HepG2 (cell line): ENCODE data around the gene OR2F2. TPM values are rescaled to one million over a fixed set of nuclear protein-coding genes. Genes with fewer than 3 reads are reported as not detected.

Experiments
- ATAC-seq: fragments of 200-7000 bp; cut with Tn5 transposase; 3 replicates; pipeline ENCODE4 v1.9.1; 2020; ENCODE audit warnings: mild to moderate bottlenecking, moderate library complexity
- BruUV-seq: library from RNA; stranded (reverse); fragments of 400-500 nt; replicated peaks from 2 replicates; lab custom pipeline; 2021; lab: Mats Ljungman, UMichigan
- CTCF ChIA-PET: fragments of 300-600 bp; formaldehyde crosslinking; extraction: SDS; loops from one replicate; lab custom pipeline; 2021; ENCODE audit warnings: low total read pairs, inconsistent platforms, low intra/inter-chr PET ratio; lab: Yijun Ruan, JAX
- POLR2A ChIA-PET: fragments of 350-600 bp; sonication (Branson Sonifier 250); formaldehyde crosslinking; loops from one replicate; lab custom pipeline; 2020; ENCODE audit warnings: antibody characterized with exemption, inconsistent platforms; lab: Yijun Ruan, JAX
- DNase-seq: peaks from one replicate; pipeline ENCODE4 v3.0.0-alpha.2; 2015; ENCODE audit warnings: low spot score
- FAIRE-seq: peaks from 3 replicates; lab custom pipeline; 2011; peaks lifted over from hg19 to GRCh38; lab: Jason Lieb, UNC
- H2AFZ ChIP-seq: one replicate; pipeline ENCODE4 v1.6.1; 2011; ENCODE audit warnings: low read length, inconsistent platforms
- H3K27ac ChIP-seq: fragments of 300-600 bp; 3 replicates; pipeline ENCODE4 v1.8.0; 2011; ENCODE audit warnings: mixed run types, mild to moderate bottlenecking, mixed read lengths, low read length, inconsistent platforms; ENCODE audit not compliant: insufficient read depth; ENCODE audit errors: extremely low read length
- H3K27me3 ChIP-seq, 2 experiments: fragments of 200-600 bp in 1 of 2; 2 replicates in 1 of 2; 3 replicates in 1 of 2; pipeline versions ENCODE4 v1.6.0 to v1.8.0; 2011; ENCODE audit warnings: low read length in 2 of 2, mild to moderate bottlenecking in 2 of 2, moderate library complexity in 2 of 2, inconsistent platforms in 1 of 2; ENCODE audit not compliant: insufficient read depth in 2 of 2, control insufficient read depth in 1 of 2
- H3K36me3 ChIP-seq, 2 experiments: fragments of 200-600 bp in 1 of 2; replicated peaks in 1 of 2; 2 replicates in 1 of 2; 3 replicates in 1 of 2; pipeline versions ENCODE4 v1.5.1 to v1.8.0; 2011; ENCODE audit warnings: low read length in 2 of 2, inconsistent platforms in 1 of 2; ENCODE audit not compliant: insufficient read depth in 2 of 2, control insufficient read depth in 1 of 2
- H3K4me1 ChIP-seq: 2 replicates; pipeline ENCODE4 v1.5.1; 2012; ENCODE audit warnings: low read length, inconsistent platforms; ENCODE audit not compliant: insufficient read depth
- H3K4me2 ChIP-seq: 2 replicates; pipeline ENCODE4 v1.6.0; 2011; ENCODE audit warnings: low read depth, low read length, inconsistent platforms
- H3K4me3 ChIP-seq, 3 experiments: fragments of 200-600 bp in 1 of 3; sonication (generic), shearing (Covaris generic) in 1 of 3; replicated peaks in 1 of 3; 2 replicates each; pipeline ENCODE4 v1.5.1; 2011 to 2016; ENCODE audit warnings: low read length in 3 of 3, inconsistent platforms in 2 of 3, low read depth in 2 of 3, mild to moderate bottlenecking in 2 of 3, control low read depth in 1 of 3, mixed read lengths in 1 of 3; ENCODE audit not compliant: insufficient read depth in 1 of 3
- H3K79me2 ChIP-seq: one replicate; pipeline ENCODE4 v1.6.1; 2011; ENCODE audit warnings: low read length, inconsistent platforms; ENCODE audit not compliant: insufficient read depth
- H3K9ac ChIP-seq: 2 replicates; pipeline ENCODE4 v1.6.0; 2011; ENCODE audit warnings: mild to moderate bottlenecking, low read depth, low read length, inconsistent platforms; ENCODE audit not compliant: insufficient read depth
- H3K9me3 ChIP-seq: 2 replicates; pipeline ENCODE4 v1.5.1; 2012; ENCODE audit warnings: mild to moderate bottlenecking, low read length
- H4K20me1 ChIP-seq: 2 replicates; pipeline ENCODE4 v1.6.0; 2011; ENCODE audit warnings: inconsistent platforms, mild to moderate bottlenecking, low read length, moderate library complexity; ENCODE audit not compliant: insufficient read depth
- AGO2 ChIP-seq: fragments of 200-400 bp; formaldehyde crosslinking; optimal IDR thresholded peaks from 2 replicates; pipeline ENCODE3; 2017; ENCODE audit warnings: mild to moderate bottlenecking, low read depth, low read length, moderate library complexity
- CHD4 ChIP-seq: fragments of 200-600 bp; sonication (generic); IDR thresholded peaks from 2 replicates; pipeline ENCODE4 v1.7.0; 2017; ENCODE audit warnings: mild to moderate bottlenecking, low read length, borderline replicate concordance
- FOXJ3 ChIP-seq: sonication (generic); formaldehyde crosslinking; IDR thresholded peaks from 2 replicates; pipeline ENCODE4 v1.4.0; 2020; ENCODE audit warnings: missing genetic modification reagents, mild to moderate bottlenecking, borderline replicate concordance
- GFI1 ChIP-seq: sonication (generic); formaldehyde crosslinking; IDR thresholded peaks from 2 replicates; pipeline ENCODE4 v1.5.0; 2020; ENCODE audit warnings: missing genetic modification reagents, mild to moderate bottlenecking, borderline replicate concordance
- HNF4A ChIP-seq: sonication (generic); formaldehyde crosslinking; IDR thresholded peaks from 2 replicates; pipeline ENCODE4 v1.4.0; 2020; ENCODE audit warnings: missing genetic modification reagents
- ISX ChIP-seq: sonication (generic); formaldehyde crosslinking; conservative IDR thresholded peaks from 2 replicates; pipeline ENCODE4 v1.5.0; 2020; ENCODE audit warnings: missing genetic modification reagents
- MAFG ChIP-seq: sonication (generic); formaldehyde crosslinking; IDR thresholded peaks from 2 replicates; pipeline ENCODE4 v1.5.1; 2020; ENCODE audit warnings: mild to moderate bottlenecking, missing genetic modification reagents
- NFYB ChIP-seq: sonication (generic); formaldehyde crosslinking; IDR thresholded peaks from 2 replicates; pipeline ENCODE4 v1.4.0; 2020; ENCODE audit warnings: missing genetic modification reagents
- RXRA ChIP-seq: sonication (generic); formaldehyde crosslinking; IDR thresholded peaks from 2 replicates; pipeline ENCODE4 v1.5.1; 2020; ENCODE audit warnings: missing genetic modification reagents
- SIN3A ChIP-seq: IDR thresholded peaks from 2 replicates; pipeline ENCODE4 v1.6.1; 2011; ENCODE audit warnings: low read depth, mild to moderate bottlenecking, control low read depth, low read length, borderline replicate concordance
- ZFP37 ChIP-seq: sonication (generic); formaldehyde crosslinking; IDR thresholded peaks from 2 replicates; pipeline ENCODE4 v1.4.0; 2020; ENCODE audit warnings: missing genetic modification reagents, borderline replicate concordance
- ZNF232 ChIP-seq: sonication (generic); formaldehyde crosslinking; IDR thresholded peaks from 2 replicates; pipeline ENCODE4 v1.4.0; 2020; ENCODE audit warnings: missing genetic modification reagents, borderline replicate concordance
- ZNF274 ChIP-seq: sonication (generic); formaldehyde crosslinking; IDR thresholded peaks from 2 replicates; pipeline ENCODE4 v1.5.1; 2020; ENCODE audit warnings: mild to moderate bottlenecking, missing genetic modification reagents
- ZNF317 ChIP-seq: sonication (generic); formaldehyde crosslinking; IDR thresholded peaks from 2 replicates; pipeline ENCODE4 v1.5.0; 2020; ENCODE audit warnings: mild to moderate bottlenecking, missing genetic modification reagents
- ZNF567 ChIP-seq: sonication (generic); formaldehyde crosslinking; IDR thresholded peaks from 2 replicates; pipeline ENCODE4 v1.8.1; 2023; ENCODE audit warnings: mild to moderate bottlenecking, missing genetic modification reagents, borderline replicate concordance
- ZNF644 ChIP-seq: IDR thresholded peaks from 2 replicates; pipeline ENCODE4 v1.6.1; 2016; ENCODE audit warnings: low read depth
- ZNF773 ChIP-seq: sonication (generic); formaldehyde crosslinking; IDR thresholded peaks from 2 replicates; pipeline ENCODE4 v1.4.0; 2020; ENCODE audit warnings: missing genetic modification reagents, borderline replicate concordance
- ZNF780A ChIP-seq: sonication (generic); formaldehyde crosslinking; IDR thresholded peaks from 2 replicates; pipeline ENCODE4 v1.8.0; 2022; ENCODE audit warnings: mild to moderate bottlenecking, missing genetic modification reagents, moderate library complexity
- ZNF878 ChIP-seq: sonication (generic); formaldehyde crosslinking; IDR thresholded peaks from 2 replicates; pipeline ENCODE4 v1.8.1; 2023; ENCODE audit warnings: mild to moderate bottlenecking, missing genetic modification reagents, moderate library complexity
- WGBS: methylation state at CpG from one replicate; pipeline ENCODE4 v1.1.6; 2017; ENCODE audit warnings: low lambda C conversion rate; 5-methylcytosine and 5-hydroxymethylcytosine counted together
- in situ Hi-C: cut with HindIII; loops from 2 replicates; pipeline ENCODE4 v1.10.0; 2017; ENCODE audit warnings: low pct_unique_long_range_greater_than_20kb; ENCODE audit not compliant: extremely low pct_ligation_motif_present
- intact Hi-C: fragments of 100-400 bp; cut with micrococcal nuclease; formaldehyde crosslinking; loops from one replicate; pipeline ENCODE4 v1.10.0; 2022; ENCODE audit not compliant: unreplicated experiment
- polyA plus RNA-seq, 8 experiments: library from polyadenylated mRNA; depleted of rRNA in 3 of 8; stranded (reverse) in 7 of 8; unstranded in 1 of 8; fragments of >200 nt; fragmentation: Illumina TruSeq in 4 of 8; extraction: Trizol in 4 of 8; gene quantifications; 2 replicates each; pipeline versions ENCODE4 v1.2.1 to v1.2.3, GENCODE V29; 2011 to 2016; ENCODE audit warnings: low read depth in 4 of 8, missing spikeins in 1 of 8, mixed read lengths in 1 of 8; ENCODE audit not compliant: insufficient read depth in 1 of 8
- total RNA-seq, 5 experiments: library from RNA; depleted of rRNA; stranded (reverse); fragments of >200 nt; fragmentation: Illumina TruSeq; extraction: Trizol; gene quantifications; 2 replicates each; pipeline ENCODE4 v1.2.3, GENCODE V29; 2016; ENCODE audit warnings: low read depth in 1 of 5
- TF ChIP-seq, protein P1 (sequence below): sonication (generic); formaldehyde crosslinking; IDR thresholded peaks from 2 replicates; pipeline ENCODE4 v1.8.0; 2022; ENCODE audit warnings: mild to moderate bottlenecking, missing genetic modification reagents, borderline replicate concordance

The OR2F2 gene
- total and polyA plus RNA-seq, 2 of the 13 experiments (the other 11 are each of a cell fraction or from before 2014, with no cell fraction given): 0.13 TPM; not detected in 1

DNA sequence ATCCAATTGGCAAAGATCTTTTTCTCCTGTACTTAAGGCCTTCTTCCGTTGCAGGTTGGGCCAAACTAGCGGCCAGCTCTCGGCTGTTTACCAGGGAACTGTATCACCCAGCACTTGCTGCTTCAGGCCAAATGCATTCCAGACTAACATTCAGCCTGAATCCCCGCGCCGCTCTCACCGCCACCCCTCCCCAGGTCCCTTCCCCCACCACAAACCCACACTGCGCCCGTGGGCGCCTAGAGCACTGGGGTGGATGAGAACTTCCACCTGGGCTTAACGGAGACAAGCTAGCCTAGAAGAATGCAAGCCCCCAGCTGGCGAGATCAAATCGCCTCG, 33.7 kb upstream of the OR2F2 start (continued):
- TF ChIP-seq ZNF274 (CRISPR knock-in tag) (0 out of 2 replicates have a peak, but pooled peaks have one; percentile 23), CHD4 (0 out of 2 replicates have a peak, but pooled peaks have one; percentile 18), ZNF567 (no peak), ZNF780A (CRISPR knock-in tag) (0 out of 2 replicates have a peak, but pooled peaks have one; percentile 49), SIN3A (peak; percentile 33; the same call in 1 of the 2 replicates)

DNA sequence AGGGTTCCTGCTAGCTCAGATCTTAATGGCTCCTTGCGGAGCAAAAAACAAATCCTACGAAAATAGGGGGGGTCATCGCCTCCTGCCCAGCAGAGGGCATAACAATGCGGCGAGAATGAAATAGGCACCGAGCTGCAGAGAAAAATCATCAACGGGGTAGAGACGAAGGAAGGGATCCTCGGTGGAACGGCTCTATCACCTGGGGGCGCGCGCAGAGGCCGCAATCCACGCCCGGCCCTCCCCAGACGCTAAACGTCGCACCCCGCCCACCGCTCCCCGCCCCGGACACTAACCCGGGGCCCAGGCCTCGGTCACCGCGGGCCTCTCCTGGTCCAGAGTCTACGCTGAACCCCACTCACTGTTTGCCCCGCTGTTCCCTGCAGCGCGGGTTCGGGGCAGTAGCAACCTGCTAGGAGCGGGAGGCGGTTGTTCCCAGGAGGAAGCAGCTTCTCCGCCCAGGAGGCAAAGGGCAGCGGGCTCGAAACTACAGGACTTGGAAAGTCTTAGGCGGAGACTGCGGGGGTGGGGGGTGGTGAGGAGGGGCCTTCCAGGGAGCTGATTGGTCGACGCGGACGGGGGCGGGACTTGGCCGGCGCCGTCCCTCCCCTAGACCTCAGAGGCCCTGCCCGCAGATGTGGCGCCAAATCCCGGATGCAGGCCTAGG, 33.2 kb upstream of the OR2F2 start, which contains the start of gene TCAF1:
TSS of gene TCAF1 (minus strand) at position 509 of the 664 bp plus-strand sequence. CDS start 25,568 bp downstream, outside the sequence.
- ChIA-PET CTCF (interaction anchor here (1.2 kb wide), 1 partner anchor 125 kb away, joined by 4 read pairs; no protein-coding TSS in a partner anchor), POLR2A (interaction anchor here (0.9 to 9.4 kb wide), 16 partner anchors 9 to 131 kb away, joined by 3 to 174 read pairs (median 5); no protein-coding TSS in a partner anchor)
- WGBS: 0% methylated on average over 17 of the region's 50 CpGs
- H3K27ac ChIP-seq: peak within 1 kb of the TSS; percentile 99
- BruUV-seq: no TSS peak
- 0 out of 2 replicates have a peak, but pooled peaks cover 4% of the 10 kb centered on the region for H4K20me1 ChIP-seq
- peak; percentile 85 for ATAC-seq
- in situ Hi-C loops (loop anchor here (25.0 kb wide), 1 partner anchor 514 kb away; the partner anchor contains the start of gene ZYX), intact Hi-C loops (loop anchor here (1.0 to 5.0 kb wide), 3 partner anchors 57 to 111 kb away; no protein-coding TSS in a partner anchor)
- FAIRE-seq: peak; percentile 79
- H3K36me3 ChIP-seq: peaks cover 0 to 3% of the 10 kb centered on the region in 2 experiments; a peak in 1 of 5 replicates
- H3K4me1 ChIP-seq: peaks cover 64% of the 10 kb centered on the region
- peak within 1 kb of the TSS; percentile 80 to 97 (median 90) for H3K4me3 ChIP-seq
- H3K9ac ChIP-seq: peak within 1 kb of the TSS; percentile 95
- H3K79me2 ChIP-seq: peaks cover 47% of the 10 kb centered on the region
- H2AFZ ChIP-seq: no peak within 1 kb of the TSS
- H3K27me3 ChIP-seq: no peaks in the 10 kb centered on the region; a peak in 1 of 5 replicates
- no peaks in the 10 kb centered on the region for H3K9me3 ChIP-seq
- H3K4me2 ChIP-seq: peak within 1 kb of the TSS; percentile 89
- DNase-seq: peak; percentile 96
- TF ChIP-seq ZNF232 (CRISPR knock-in tag): peak; percentile 60; the same call in 1 of the 2 replicates
- no peak for TF ChIP-seq MAFG
- peak; percentile 51; the same call in 1 of the 2 replicates for TF ChIP-seq ZFP37
- no peak for TF ChIP-seq ZNF773
- TF ChIP-seq GFI1 (CRISPR knock-in tag): peak; percentile 75
- TF ChIP-seq AGO2: peak; percentile 83
- peak; percentile 65 for TF ChIP-seq NFYB (CRISPR knock-in tag)
- peak; percentile 83 for TF ChIP-seq RXRA (CRISPR knock-in tag)
- peak; percentile 97 for TF ChIP-seq HNF4A (CRISPR knock-in tag)
- TF ChIP-seq ZNF317 (CRISPR knock-in tag): peak; percentile 89
- TF ChIP-seq ISX (CRISPR knock-in tag): no peak
- 0 out of 2 replicates have a peak, but pooled peaks have one; percentile 25 for TF ChIP-seq ZNF644 (CRISPR knock-in tag)
- peak; percentile 89 for TF ChIP-seq ZNF878 (CRISPR knock-in tag)
- TF ChIP-seq, protein P1, sequence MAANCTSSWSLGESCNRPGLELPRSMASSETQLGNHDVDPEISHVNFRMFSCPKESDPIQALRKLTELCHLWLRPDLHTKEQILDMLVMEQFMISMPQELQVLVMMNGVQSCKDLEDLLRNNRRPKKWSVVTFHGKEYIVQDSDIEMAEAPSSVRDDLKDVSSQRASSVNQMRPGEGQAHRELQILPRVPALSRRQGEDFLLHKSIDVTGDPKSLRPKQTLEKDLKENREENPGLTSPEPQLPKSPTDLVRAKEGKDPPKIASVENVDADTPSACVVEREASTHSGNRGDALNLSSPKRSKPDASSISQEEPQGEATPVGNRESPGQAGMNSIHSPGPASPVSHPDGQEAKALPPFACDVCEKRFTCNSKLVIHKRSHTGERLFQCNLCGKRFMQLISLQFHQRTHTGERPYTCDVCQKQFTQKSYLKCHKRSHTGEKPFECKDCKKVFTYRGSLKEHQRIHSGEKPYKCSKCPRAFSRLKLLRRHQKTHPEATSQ (CRISPR knock-in tag): peak; percentile 84; the same call in 1 of the 2 replicates
- TF ChIP-seq FOXJ3 (CRISPR knock-in tag): peak; percentile 61; the same call in 1 of the 2 replicates
